K562 (cell line): ENCODE results near the gene CREG2. TPM values are rescaled to one million over a fixed set of nuclear protein-coding genes. Genes with fewer than 3 reads are reported as not detected.

ENCODE experiments used
- BMI1 ChIP-seq: fragments of 150-350 bp; IDR thresholded peaks from 2 replicates; pipeline ENCODE4 v1.6.1; 2014; ENCODE audit warnings: low read length
- E2F4 ChIP-seq: sonication (generic); formaldehyde crosslinking; IDR thresholded peaks from 2 replicates; pipeline ENCODE4 v1.8.0; 2022; ENCODE audit warnings: mild to moderate bottlenecking, low read depth, missing genetic modification reagents
- FIP1L1 ChIP-seq: fragments of 200-400 bp; formaldehyde crosslinking; IDR thresholded peaks from 2 replicates; pipeline ENCODE4 v1.6.1; 2018; ENCODE audit warnings: mild to moderate bottlenecking, low read depth, low read length; ENCODE audit not compliant: poor library complexity, severe bottlenecking
- HNRNPK ChIP-seq: fragments of 200-400 bp; formaldehyde crosslinking; IDR thresholded peaks from one replicate; pipeline ENCODE4 v1.6.1; 2018; ENCODE audit warnings: mild to moderate bottlenecking, low read depth, low read length; ENCODE audit not compliant: poor library complexity, severe bottlenecking
- NFRKB ChIP-seq: fragments of 450-650 bp; IDR thresholded peaks from 2 replicates; pipeline ENCODE4 v1.6.1; 2016; ENCODE audit warnings: low read depth
- PHB ChIP-seq: fragments of 250-450 bp; sonication (Bioruptor Pico); IDR thresholded peaks from 2 replicates; pipeline ENCODE4 v1.5.0; 2021
- PYGO2 ChIP-seq: fragments of 450-650 bp; IDR thresholded peaks from 2 replicates; pipeline ENCODE4 v1.6.1; 2016; ENCODE audit warnings: mild to moderate bottlenecking, missing genetic modification characterization, moderate library complexity, missing compliant biosample characterization
- RBM17 ChIP-seq: fragments of 200-400 bp; formaldehyde crosslinking; IDR thresholded peaks from 2 replicates; pipeline ENCODE4 v1.6.1; 2017; ENCODE audit warnings: low read depth, mild to moderate bottlenecking, low read length, borderline replicate concordance
- ZEB2 ChIP-seq: fragments of 450-650 bp; IDR thresholded peaks from 2 replicates; pipeline ENCODE4 v1.6.1; 2016
- ZNF324 ChIP-seq: fragments of 250-450 bp; sonication (Bioruptor Pico); IDR thresholded peaks from 2 replicates; pipeline ENCODE4 v1.4.0; 2020; ENCODE audit warnings: mild to moderate bottlenecking
- polyA plus RNA-seq, 8 experiments: library from polyadenylated mRNA; depleted of rRNA in 4 of 8; stranded (reverse) in 5 of 8; unstranded in 3 of 8; fragments of >200 nt; fragmentation: Nextera tagmentation in 2 of 8; fragmentation: Illumina TruSeq in 1 of 8; extraction: Ambion mirVana in 2 of 8; extraction: Trizol in 1 of 8; gene quantifications; 2 replicates each; pipeline versions ENCODE4 v1.2.1 to v1.2.3, GENCODE V29; 2011 to 2014; ENCODE audit warnings: inconsistent platforms in 1 of 8, missing spikeins in 1 of 8
- total RNA-seq, 7 experiments: library from RNA; depleted of rRNA in 6 of 7; stranded (reverse); fragments of >200 nt in 6 of 7; fragmentation: Illumina TruSeq in 2 of 7; extraction: Trizol in 2 of 7; gene quantifications; 2 replicates each; pipeline versions ENCODE4 v1.2.1 to v1.2.3, GENCODE V29; 2011 to 2021; ENCODE audit warnings: low replicate concordance in 1 of 7
- TF ChIP-seq, protein P1 (sequence below): fragments of 200-600 bp; sonication (generic); IDR thresholded peaks from one replicate; pipeline ENCODE4 v1.6.1; 2012; ENCODE audit warnings: mild to moderate bottlenecking, low read depth, low read length, inconsistent platforms
- TF ChIP-seq, protein P2 (sequence below): fragments of 450-650 bp; formaldehyde crosslinking; IDR thresholded peaks from 2 replicates; pipeline ENCODE4 v1.4.0; 2020; ENCODE audit warnings: mild to moderate bottlenecking, mixed read lengths
- TF ChIP-seq, protein P3 (sequence below): sonication (generic); formaldehyde crosslinking; IDR thresholded peaks from 2 replicates; pipeline ENCODE4 v1.5.0; 2020; ENCODE audit warnings: missing genetic modification reagents

Gene CREG2
- total and polyA plus RNA-seq, 9 of the 15 experiments (the other 6 are each of a cell fraction or from before 2014, with no cell fraction given) = not detected

DNA sequence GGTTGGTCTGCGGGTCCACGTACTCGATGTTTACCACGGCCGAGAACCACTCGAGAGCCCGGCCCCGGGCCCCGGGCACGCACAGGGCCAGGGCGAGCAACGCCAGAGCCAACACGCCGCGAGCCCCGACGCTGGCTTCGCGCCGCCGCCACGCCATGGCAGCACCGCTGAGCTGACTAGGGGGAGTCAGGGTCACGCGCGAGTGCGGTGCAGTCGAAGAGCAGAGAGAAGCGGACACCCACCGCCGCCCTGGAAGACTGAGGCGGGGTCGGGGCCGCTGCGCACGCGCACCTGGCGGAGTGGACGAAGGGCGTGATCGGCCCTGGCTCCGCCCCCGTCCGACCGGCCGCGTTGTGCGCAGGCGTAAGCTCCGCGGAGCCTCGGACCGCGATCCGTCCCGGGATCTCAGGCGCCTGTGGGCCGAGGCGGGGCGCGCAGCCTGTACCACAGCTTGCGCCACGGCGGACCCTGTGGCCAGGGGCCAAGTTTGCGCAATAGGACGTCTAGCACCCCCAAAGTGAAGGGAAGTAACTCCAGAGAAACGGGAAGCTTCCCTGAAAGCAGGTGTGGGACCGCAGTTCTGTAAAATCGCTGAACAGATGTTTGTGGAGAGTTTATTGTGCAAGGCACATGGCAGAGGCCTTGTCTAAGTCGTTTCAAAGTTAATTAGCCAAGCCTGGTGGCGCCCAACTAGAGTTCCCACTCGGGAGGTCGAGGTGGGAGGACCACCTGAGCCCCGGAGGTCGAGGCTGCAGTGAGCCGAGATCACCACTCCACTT lies 78.7 kb downstream of the CREG2 start, which contains the start of gene RNF149 (continued):
- TF ChIP-seq, protein P1, sequence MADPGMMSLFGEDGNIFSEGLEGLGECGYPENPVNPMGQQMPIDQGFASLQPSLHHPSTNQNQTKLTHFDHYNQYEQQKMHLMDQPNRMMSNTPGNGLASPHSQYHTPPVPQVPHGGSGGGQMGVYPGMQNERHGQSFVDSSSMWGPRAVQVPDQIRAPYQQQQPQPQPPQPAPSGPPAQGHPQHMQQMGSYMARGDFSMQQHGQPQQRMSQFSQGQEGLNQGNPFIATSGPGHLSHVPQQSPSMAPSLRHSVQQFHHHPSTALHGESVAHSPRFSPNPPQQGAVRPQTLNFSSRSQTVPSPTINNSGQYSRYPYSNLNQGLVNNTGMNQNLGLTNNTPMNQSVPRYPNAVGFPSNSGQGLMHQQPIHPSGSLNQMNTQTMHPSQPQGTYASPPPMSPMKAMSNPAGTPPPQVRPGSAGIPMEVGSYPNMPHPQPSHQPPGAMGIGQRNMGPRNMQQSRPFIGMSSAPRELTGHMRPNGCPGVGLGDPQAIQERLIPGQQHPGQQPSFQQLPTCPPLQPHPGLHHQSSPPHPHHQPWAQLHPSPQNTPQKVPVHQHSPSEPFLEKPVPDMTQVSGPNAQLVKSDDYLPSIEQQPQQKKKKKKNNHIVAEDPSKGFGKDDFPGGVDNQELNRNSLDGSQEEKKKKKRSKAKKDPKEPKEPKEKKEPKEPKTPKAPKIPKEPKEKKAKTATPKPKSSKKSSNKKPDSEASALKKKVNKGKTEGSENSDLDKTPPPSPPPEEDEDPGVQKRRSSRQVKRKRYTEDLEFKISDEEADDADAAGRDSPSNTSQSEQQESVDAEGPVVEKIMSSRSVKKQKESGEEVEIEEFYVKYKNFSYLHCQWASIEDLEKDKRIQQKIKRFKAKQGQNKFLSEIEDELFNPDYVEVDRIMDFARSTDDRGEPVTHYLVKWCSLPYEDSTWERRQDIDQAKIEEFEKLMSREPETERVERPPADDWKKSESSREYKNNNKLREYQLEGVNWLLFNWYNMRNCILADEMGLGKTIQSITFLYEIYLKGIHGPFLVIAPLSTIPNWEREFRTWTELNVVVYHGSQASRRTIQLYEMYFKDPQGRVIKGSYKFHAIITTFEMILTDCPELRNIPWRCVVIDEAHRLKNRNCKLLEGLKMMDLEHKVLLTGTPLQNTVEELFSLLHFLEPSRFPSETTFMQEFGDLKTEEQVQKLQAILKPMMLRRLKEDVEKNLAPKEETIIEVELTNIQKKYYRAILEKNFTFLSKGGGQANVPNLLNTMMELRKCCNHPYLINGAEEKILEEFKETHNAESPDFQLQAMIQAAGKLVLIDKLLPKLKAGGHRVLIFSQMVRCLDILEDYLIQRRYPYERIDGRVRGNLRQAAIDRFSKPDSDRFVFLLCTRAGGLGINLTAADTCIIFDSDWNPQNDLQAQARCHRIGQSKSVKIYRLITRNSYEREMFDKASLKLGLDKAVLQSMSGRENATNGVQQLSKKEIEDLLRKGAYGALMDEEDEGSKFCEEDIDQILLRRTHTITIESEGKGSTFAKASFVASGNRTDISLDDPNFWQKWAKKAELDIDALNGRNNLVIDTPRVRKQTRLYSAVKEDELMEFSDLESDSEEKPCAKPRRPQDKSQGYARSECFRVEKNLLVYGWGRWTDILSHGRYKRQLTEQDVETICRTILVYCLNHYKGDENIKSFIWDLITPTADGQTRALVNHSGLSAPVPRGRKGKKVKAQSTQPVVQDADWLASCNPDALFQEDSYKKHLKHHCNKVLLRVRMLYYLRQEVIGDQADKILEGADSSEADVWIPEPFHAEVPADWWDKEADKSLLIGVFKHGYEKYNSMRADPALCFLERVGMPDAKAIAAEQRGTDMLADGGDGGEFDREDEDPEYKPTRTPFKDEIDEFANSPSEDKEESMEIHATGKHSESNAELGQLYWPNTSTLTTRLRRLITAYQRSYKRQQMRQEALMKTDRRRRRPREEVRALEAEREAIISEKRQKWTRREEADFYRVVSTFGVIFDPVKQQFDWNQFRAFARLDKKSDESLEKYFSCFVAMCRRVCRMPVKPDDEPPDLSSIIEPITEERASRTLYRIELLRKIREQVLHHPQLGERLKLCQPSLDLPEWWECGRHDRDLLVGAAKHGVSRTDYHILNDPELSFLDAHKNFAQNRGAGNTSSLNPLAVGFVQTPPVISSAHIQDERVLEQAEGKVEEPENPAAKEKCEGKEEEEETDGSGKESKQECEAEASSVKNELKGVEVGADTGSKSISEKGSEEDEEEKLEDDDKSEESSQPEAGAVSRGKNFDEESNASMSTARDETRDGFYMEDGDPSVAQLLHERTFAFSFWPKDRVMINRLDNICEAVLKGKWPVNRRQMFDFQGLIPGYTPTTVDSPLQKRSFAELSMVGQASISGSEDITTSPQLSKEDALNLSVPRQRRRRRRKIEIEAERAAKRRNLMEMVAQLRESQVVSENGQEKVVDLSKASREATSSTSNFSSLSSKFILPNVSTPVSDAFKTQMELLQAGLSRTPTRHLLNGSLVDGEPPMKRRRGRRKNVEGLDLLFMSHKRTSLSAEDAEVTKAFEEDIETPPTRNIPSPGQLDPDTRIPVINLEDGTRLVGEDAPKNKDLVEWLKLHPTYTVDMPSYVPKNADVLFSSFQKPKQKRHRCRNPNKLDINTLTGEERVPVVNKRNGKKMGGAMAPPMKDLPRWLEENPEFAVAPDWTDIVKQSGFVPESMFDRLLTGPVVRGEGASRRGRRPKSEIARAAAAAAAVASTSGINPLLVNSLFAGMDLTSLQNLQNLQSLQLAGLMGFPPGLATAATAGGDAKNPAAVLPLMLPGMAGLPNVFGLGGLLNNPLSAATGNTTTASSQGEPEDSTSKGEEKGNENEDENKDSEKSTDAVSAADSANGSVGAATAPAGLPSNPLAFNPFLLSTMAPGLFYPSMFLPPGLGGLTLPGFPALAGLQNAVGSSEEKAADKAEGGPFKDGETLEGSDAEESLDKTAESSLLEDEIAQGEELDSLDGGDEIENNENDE = no peak
- TF ChIP-seq PHB (CRISPR knock-in tag) (no peak), BMI1 (no peak), E2F4 (CRISPR knock-in tag) (no peak), RBM17 (no peak), HNRNPK (no peak), FIP1L1 (peak; percentile 82), PYGO2 (tag) (no peak), NFRKB (no peak), ZEB2 (peak; percentile 52; the same call in 1 of the 2 replicates), ZNF324 (peak; percentile 53; the same call in 1 of the 2 replicates)
- TF ChIP-seq, protein P2, sequence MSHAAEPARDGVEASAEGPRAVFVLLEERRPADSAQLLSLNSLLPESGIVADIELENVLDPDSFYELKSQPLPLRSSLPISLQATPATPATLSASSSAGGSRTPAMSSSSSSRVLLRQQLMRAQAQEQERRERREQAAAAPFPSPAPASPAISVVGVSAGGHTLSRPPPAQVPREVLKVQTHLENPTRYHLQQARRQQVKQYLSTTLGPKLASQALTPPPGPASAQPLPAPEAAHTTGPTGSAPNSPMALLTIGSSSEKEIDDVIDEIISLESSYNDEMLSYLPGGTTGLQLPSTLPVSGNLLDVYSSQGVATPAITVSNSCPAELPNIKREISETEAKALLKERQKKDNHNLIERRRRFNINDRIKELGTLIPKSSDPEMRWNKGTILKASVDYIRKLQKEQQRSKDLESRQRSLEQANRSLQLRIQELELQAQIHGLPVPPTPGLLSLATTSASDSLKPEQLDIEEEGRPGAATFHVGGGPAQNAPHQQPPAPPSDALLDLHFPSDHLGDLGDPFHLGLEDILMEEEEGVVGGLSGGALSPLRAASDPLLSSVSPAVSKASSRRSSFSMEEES (CRISPR knock-in tag) = no peak
- TF ChIP-seq, protein P3, sequence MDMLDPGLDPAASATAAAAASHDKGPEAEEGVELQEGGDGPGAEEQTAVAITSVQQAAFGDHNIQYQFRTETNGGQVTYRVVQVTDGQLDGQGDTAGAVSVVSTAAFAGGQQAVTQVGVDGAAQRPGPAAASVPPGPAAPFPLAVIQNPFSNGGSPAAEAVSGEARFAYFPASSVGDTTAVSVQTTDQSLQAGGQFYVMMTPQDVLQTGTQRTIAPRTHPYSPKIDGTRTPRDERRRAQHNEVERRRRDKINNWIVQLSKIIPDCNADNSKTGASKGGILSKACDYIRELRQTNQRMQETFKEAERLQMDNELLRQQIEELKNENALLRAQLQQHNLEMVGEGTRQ (CRISPR knock-in tag) = no peak
